Neural crest cell (in vitro differentiated cells): ENCODE measurements around the gene TRABD2B. TPM values are rescaled to one million over a fixed set of nuclear protein-coding genes. Genes with fewer than 3 reads are reported as not detected.

ENCODE experiments used
- DNase-seq: peaks from one replicate; pipeline ENCODE4 v3.0.0; 2021; ENCODE audit warnings: low read depth, mixed read lengths, low spot score
- H3K27ac Mint-ChIP-seq: one replicate; pipeline ENCODE4 v1.8.0; 2021; ENCODE audit warnings: mild to moderate bottlenecking, mixed read lengths; ENCODE audit not compliant: unreplicated experiment
- H3K27me3 Mint-ChIP-seq: 2 replicates; pipeline ENCODE4 v1.8.0; 2021; ENCODE audit warnings: low read depth, mild to moderate bottlenecking, mixed read lengths
- H3K36me3 Mint-ChIP-seq: 2 replicates; pipeline ENCODE4 v1.8.0; 2021; ENCODE audit warnings: low read depth, mild to moderate bottlenecking, mixed read lengths
- H3K4me1 Mint-ChIP-seq: 2 replicates; pipeline ENCODE4 v1.8.0; 2021; ENCODE audit warnings: mixed read lengths
- H3K4me3 Mint-ChIP-seq: one replicate; pipeline ENCODE4 v1.8.0; 2021; ENCODE audit warnings: mild to moderate bottlenecking, mixed read lengths
- H3K9me3 Mint-ChIP-seq: 2 replicates; pipeline ENCODE4 v1.8.0; 2021; ENCODE audit warnings: mixed read lengths
- CTCF ChIP-seq: fragments of 200-600 bp; sonication (generic); conservative IDR thresholded peaks from 2 replicates; pipeline ENCODE4 v1.5.0; 2021; ENCODE audit warnings: antibody characterized with exemption, mild to moderate bottlenecking
- total RNA-seq: library from RNA; stranded (reverse); gene quantifications from 2 replicates; pipeline ENCODE4 v1.2.1, GENCODE V29; 2021

The TRABD2B gene
- total RNA-seq, 1 donor from 2014 or later = 0.49 TPM

GRCh38 chr1:47898133-47898845 lies 98.9 kb downstream of the TRABD2B start:
- DNase-seq = no peak
- Mint-ChIP-seq H3K4me3 (no peak overlapping the region), H3K27ac (no peak overlapping the region), H3K36me3 (no peaks in the 10 kb centered on the region), H3K4me1 (peaks cover 8% of the 10 kb centered on the region), H3K27me3 (no peaks in the 10 kb centered on the region), H3K9me3 (no peaks in the 10 kb centered on the region)
- no peak for TF ChIP-seq CTCF

- TF ChIP-seq CTCF = no peak
- Mint-ChIP-seq H3K27me3 (no peaks in the 10 kb centered on the region), H3K4me3 (no peak overlapping the region), H3K36me3 (no peaks in the 10 kb centered on the region), H3K9me3 (no peaks in the 10 kb centered on the region), H3K27ac (no peak overlapping the region), H3K4me1 (peaks cover 6% of the 10 kb centered on the region)
- DNase-seq = no peak
Measured at GRCh38 chr1:47895279-47896125, 101.7 kb downstream of the TRABD2B start.

GRCh38 chr1:47894410-47895278 lies 102.5 kb downstream of the TRABD2B start:
- no peak overlapping the region for H3K4me3 Mint-ChIP-seq
- peaks cover 6% of the 10 kb centered on the region for H3K4me1 Mint-ChIP-seq
- no peak for DNase-seq
- H3K27me3 Mint-ChIP-seq = no peaks in the 10 kb centered on the region
- no peak for TF ChIP-seq CTCF
- H3K36me3 Mint-ChIP-seq = no peaks in the 10 kb centered on the region
- no peak overlapping the region for H3K27ac Mint-ChIP-seq
- no peaks in the 10 kb centered on the region for H3K9me3 Mint-ChIP-seq

GRCh38 chr1:47893412-47893811 lies 103.8 kb downstream of the TRABD2B start:
- TF ChIP-seq CTCF = no peak
- H3K4me3 Mint-ChIP-seq = no peak overlapping the region
- DNase-seq = no peak
- peaks cover 2% of the 10 kb centered on the region for H3K27me3 Mint-ChIP-seq
- H3K4me1 Mint-ChIP-seq = peaks cover 6% of the 10 kb centered on the region
- no peaks in the 10 kb centered on the region for H3K9me3 Mint-ChIP-seq
- H3K27ac Mint-ChIP-seq = no peak overlapping the region
- H3K36me3 Mint-ChIP-seq = no peaks in the 10 kb centered on the region

GRCh38 chr1:47890779-47891178 lies 106.4 kb downstream of the TRABD2B start:
- Mint-ChIP-seq H3K36me3 (no peaks in the 10 kb centered on the region), H3K27ac (no peak overlapping the region), H3K9me3 (no peaks in the 10 kb centered on the region), H3K27me3 (peaks cover 2% of the 10 kb centered on the region), H3K4me1 (peaks cover 6% of the 10 kb centered on the region), H3K4me3 (no peak overlapping the region)
- no peak for TF ChIP-seq CTCF
- DNase-seq = no peak
